IMR-90 (cell line): ENCODE measurements around the gene PPM1J. TPM values are rescaled to one million over a fixed set of nuclear protein-coding genes. Genes with fewer than 3 reads are reported as not detected.

Experiments
- ATAC-seq: fragments of 200-7000 bp; cut with Tn5 transposase; 2 replicates; pipeline ENCODE4 v1.9.1; 2020; ENCODE audit warnings: low read depth, mild to moderate bottlenecking, moderate library complexity
- BruUV-seq: library from RNA; stranded (reverse); fragments of 400-500 nt; replicated peaks from 2 replicates; lab custom pipeline; 2021; lab: Mats Ljungman, UMichigan
- CTCF ChIA-PET: fragments of 300-600 bp; formaldehyde crosslinking; extraction: SDS; loops from one replicate; lab custom pipeline; 2021; ENCODE audit warnings: antibody characterized with exemption; lab: Yijun Ruan, JAX
- POLR2A ChIA-PET: fragments of 300-600 bp; sonication (Branson Sonifier 250); formaldehyde crosslinking; loops from one replicate; lab custom pipeline; 2022; ENCODE audit warnings: antibody characterized with exemption; ENCODE audit not compliant: unreplicated experiment; lab: Charles Lee
- DNase-seq: peaks from one replicate; pipeline ENCODE4 v3.0.0; 2013
- H2AFZ ChIP-seq: replicated peaks from 2 replicates; pipeline ENCODE3; 2013; ENCODE audit warnings: low read length, mild to moderate bottlenecking; ENCODE audit not compliant: poor library complexity
- H2AK5ac ChIP-seq: 2 replicates; pipeline ENCODE4 v1.6.1; 2013; ENCODE audit warnings: low read depth, low read length, inconsistent platforms
- H2AK9ac ChIP-seq: replicated peaks from 2 replicates; pipeline ENCODE3; 2013; ENCODE audit warnings: mild to moderate bottlenecking, low read depth, low read length, moderate library complexity; ENCODE audit not compliant: poor library complexity
- H2BK120ac ChIP-seq: 2 replicates; pipeline ENCODE4 v1.6.1; 2013; ENCODE audit warnings: low read depth, low read length, inconsistent platforms
- H2BK15ac ChIP-seq: 3 replicates; pipeline ENCODE4 v1.6.1; 2013; ENCODE audit warnings: low read depth, low read length, inconsistent platforms
- H2BK20ac ChIP-seq: 2 replicates; pipeline ENCODE4 v1.6.1; 2013; ENCODE audit warnings: low read depth, mild to moderate bottlenecking, inconsistent platforms, low read length, moderate library complexity
- H2BK5ac ChIP-seq: 2 replicates; pipeline ENCODE4 v1.6.1; 2013; ENCODE audit warnings: mild to moderate bottlenecking, low read depth, low read length, inconsistent platforms; ENCODE audit not compliant: poor library complexity, severe bottlenecking
- H3K14ac ChIP-seq: replicated peaks from 2 replicates; pipeline ENCODE4 v1.6.1; 2013; ENCODE audit warnings: low read depth, low read length, inconsistent platforms
- H3K18ac ChIP-seq: 2 replicates; pipeline ENCODE4 v1.6.1; 2013; ENCODE audit warnings: low read depth, low read length, control low read depth
- H3K23ac ChIP-seq: 2 replicates; pipeline ENCODE4 v1.6.1; 2013; ENCODE audit warnings: low read depth, low read length, inconsistent platforms
- H3K27ac ChIP-seq: 2 replicates; pipeline ENCODE4 v1.5.1; 2013; ENCODE audit warnings: mild to moderate bottlenecking, control low read depth, low read length; ENCODE audit not compliant: insufficient read depth
- H3K27me3 ChIP-seq: 2 replicates; pipeline ENCODE4 v1.6.1; 2013; ENCODE audit warnings: low read length; ENCODE audit not compliant: control insufficient read depth, insufficient read depth
- H3K36me3 ChIP-seq: 2 replicates; pipeline ENCODE4 v1.6.1; 2013; ENCODE audit warnings: low read length, mixed read lengths; ENCODE audit not compliant: control insufficient read depth, insufficient read depth
- H3K4ac ChIP-seq: 2 replicates; pipeline ENCODE4 v1.6.1; 2013; ENCODE audit warnings: low read depth, low read length, inconsistent platforms
- H3K4me1 ChIP-seq: 2 replicates; pipeline ENCODE4 v1.6.1; 2013; ENCODE audit warnings: low read length, mixed read lengths; ENCODE audit not compliant: control insufficient read depth, insufficient read depth
- H3K4me2 ChIP-seq: 2 replicates; pipeline ENCODE4 v1.6.1; 2013; ENCODE audit warnings: low read depth, mild to moderate bottlenecking, control low read depth, low read length, moderate library complexity
- H3K4me3 ChIP-seq: 2 replicates; pipeline ENCODE4 v1.5.1; 2013; ENCODE audit warnings: low read depth, mild to moderate bottlenecking, control low read depth, low read length, moderate library complexity; ENCODE audit not compliant: insufficient read depth
- H3K56ac ChIP-seq: 2 replicates; pipeline ENCODE4 v1.6.1; 2013; ENCODE audit warnings: low read length, inconsistent platforms; ENCODE audit not compliant: insufficient read depth; ENCODE audit errors: extremely low read depth
- H3K79me1 ChIP-seq, 2 experiments: 2 replicates each; pipeline ENCODE4 v1.6.1; 2013; ENCODE audit warnings: low read length in 2 of 2, inconsistent platforms in 1 of 2, low read depth in 1 of 2
- H3K9ac ChIP-seq: 2 replicates; pipeline ENCODE4 v1.6.1; 2013; ENCODE audit warnings: low read depth, low read length, control low read depth
- H3K9me1 ChIP-seq: 2 replicates; pipeline ENCODE4 v1.6.1; 2013; ENCODE audit warnings: low read length, inconsistent platforms; ENCODE audit not compliant: insufficient read depth
- H3K9me3 ChIP-seq: 2 replicates; pipeline ENCODE4 v1.6.1; 2013; ENCODE audit warnings: low read length; ENCODE audit not compliant: control insufficient read depth, insufficient read depth
- H4K20me1 ChIP-seq: 2 replicates; pipeline ENCODE4 v1.6.1; 2013; ENCODE audit warnings: low read length, inconsistent platforms; ENCODE audit not compliant: insufficient read depth
- H4K5ac ChIP-seq: 2 replicates; pipeline ENCODE4 v1.6.1; 2013; ENCODE audit warnings: mild to moderate bottlenecking, low read depth, low read length, control low read depth
- H4K8ac ChIP-seq, 2 experiments: 2 replicates each; pipeline ENCODE4 v1.6.1; 2013; ENCODE audit warnings: low read depth in 2 of 2, low read length in 2 of 2, control low read depth in 1 of 2, inconsistent platforms in 1 of 2
- H4K91ac ChIP-seq: 2 replicates; pipeline ENCODE4 v1.6.1; 2013; ENCODE audit warnings: low read depth, low read length, inconsistent platforms; ENCODE audit not compliant: insufficient read depth
- BHLHE40 ChIP-seq: fragments of 150-350 bp; IDR thresholded peaks from 2 replicates; pipeline ENCODE4 v1.6.1; 2016; ENCODE audit warnings: mild to moderate bottlenecking, low read depth, low read length
- CEBPB ChIP-seq: IDR thresholded peaks from 2 replicates; pipeline ENCODE4 v1.6.1; 2012; ENCODE audit warnings: low read depth, low read length, improper control_type of control experiment
- FOS ChIP-seq: fragments of 150-350 bp; IDR thresholded peaks from 2 replicates; pipeline ENCODE4 v1.6.1; 2016; ENCODE audit warnings: low read depth, low read length
- MAZ ChIP-seq: IDR thresholded peaks from 2 replicates; pipeline ENCODE4 v1.6.1; 2012; ENCODE audit warnings: low read depth, mild to moderate bottlenecking, low read length, improper control_type of control experiment, moderate library complexity, borderline replicate concordance
- MXI1 ChIP-seq: IDR thresholded peaks from 2 replicates; pipeline ENCODE4 v1.6.1; 2012; ENCODE audit warnings: low read depth, mild to moderate bottlenecking, low read length, moderate library complexity, borderline replicate concordance
- NFE2L2 ChIP-seq: fragments of 150-350 bp; IDR thresholded peaks from 2 replicates; pipeline ENCODE4 v1.6.1; 2016; ENCODE audit warnings: low read depth, mild to moderate bottlenecking, low read length
- POLR2A ChIP-seq: IDR thresholded peaks from 2 replicates; pipeline ENCODE4 v1.6.1; 2012; ENCODE audit warnings: mild to moderate bottlenecking, low read depth, low read length
- RAD21 ChIP-seq: IDR thresholded peaks from 2 replicates; pipeline ENCODE4 v1.6.1; 2012; ENCODE audit warnings: low read length, improper control_type of control experiment
- RCOR1 ChIP-seq: IDR thresholded peaks from 2 replicates; pipeline ENCODE4 v1.6.1; 2012; ENCODE audit warnings: mild to moderate bottlenecking, low read length, improper control_type of control experiment; ENCODE audit not compliant: insufficient replicate concordance
- RFX5 ChIP-seq: IDR thresholded peaks from 2 replicates; pipeline ENCODE4 v1.8.0; 2012; ENCODE audit warnings: low read depth, mild to moderate bottlenecking, low read length, moderate library complexity
- WGBS, 2 experiments: methylation state at CpG; one replicate each; pipeline versions ENCODE4 v1.1.5 to v1.1.7; 2013; ENCODE audit warnings: missing lambda C conversion rate in 2 of 2; ENCODE audit not compliant: insufficient read length in 1 of 2; ENCODE audit errors: extremely low coverage in 2 of 2; 5-methylcytosine and 5-hydroxymethylcytosine counted together
- dilution Hi-C: fragments of 300-500 bp; cut with HindIII; formaldehyde crosslinking; loops from one replicate; pipeline ENCODE4 v1.14.3; 2018; ENCODE audit warnings: low sequenced_read_pairs; ENCODE audit not compliant: unreplicated experiment
- in situ Hi-C: fragments of 300-500 bp; cut with MboI; formaldehyde crosslinking; loops from 3 replicates; pipeline ENCODE4 v1.14.3; 2019; ENCODE audit warnings: low sequenced_read_pairs, inconsistent platforms, mixed read lengths
- intact Hi-C: fragments of 100-400 bp; cut with micrococcal nuclease; formaldehyde crosslinking; loops from 2 replicates; pipeline ENCODE4 v1.10.0; 2022
- polyA plus RNA-seq, 3 experiments: library from polyadenylated mRNA; depleted of rRNA; stranded (reverse); fragments of >200 nt; gene quantifications; 2 replicates each; pipeline ENCODE4 v1.2.3, GENCODE V29; 2012; ENCODE audit warnings: low replicate concordance in 1 of 3
- total RNA-seq: library from RNA; depleted of rRNA; stranded (reverse); fragments of >200 nt; gene quantifications from 2 replicates; pipeline ENCODE4 v1.2.3, GENCODE V29; 2012
- TF ChIP-seq, protein P1 (sequence below): conservative IDR thresholded peaks from 2 replicates; pipeline ENCODE4 v1.5.1; 2012; ENCODE audit warnings: mild to moderate bottlenecking, low read depth, low read length, improper control_type of control experiment
- TF ChIP-seq, protein P2 (sequence below): fragments of 150-350 bp; IDR thresholded peaks from 2 replicates; pipeline ENCODE4 v1.6.1; 2016; ENCODE audit warnings: low read depth, mild to moderate bottlenecking, low read length, moderate library complexity, borderline replicate concordance

Gene PPM1J
- total and polyA plus RNA-seq, 2 of the 4 experiments (the other 2 are of a cell fraction): 1.8 to 2.4 TPM

DNA sequence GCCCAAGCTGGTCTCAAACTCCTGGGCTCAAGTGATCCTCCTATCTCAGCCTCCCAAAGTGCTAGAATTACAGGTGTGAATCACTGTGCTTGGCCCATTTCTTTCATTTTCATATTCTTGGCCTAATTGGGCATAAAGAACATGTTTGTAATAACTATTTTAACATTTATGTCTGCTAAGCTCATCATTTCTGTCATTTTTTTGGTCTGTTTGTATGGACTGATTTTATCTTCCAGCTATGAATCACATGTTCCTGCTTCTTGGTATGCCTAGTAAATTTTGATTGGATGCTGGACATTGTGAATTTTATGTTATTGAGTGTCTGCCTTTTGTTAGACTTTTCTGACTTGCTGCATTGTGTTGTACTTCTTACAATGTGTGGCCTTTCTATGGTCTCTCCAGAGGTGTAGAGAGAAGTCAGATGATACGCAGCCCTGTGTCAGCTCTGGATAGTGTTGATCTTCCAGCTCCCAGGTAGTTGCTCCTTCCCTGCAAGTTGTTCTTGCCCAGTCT, 39.0 kb upstream of the PPM1J start:
- peaks cover 12% of the 10 kb centered on the region for H3K27me3 ChIP-seq
- no CpG with 5 or more reads among the region's 1 CpG for WGBS, 2 experiments
- no peaks in the 10 kb centered on the region for H3K36me3 ChIP-seq
- H3K9me1 ChIP-seq: no peaks in the 10 kb centered on the region
- TF ChIP-seq RFX5 (no peak), FOS (no peak), MXI1 (no peak), NFE2L2 (no peak), RAD21 (no peak), MAZ (no peak), POLR2A (no peak), BHLHE40 (no peak), RCOR1 (no peak), CEBPB (no peak)
- TF ChIP-seq, protein P1, sequence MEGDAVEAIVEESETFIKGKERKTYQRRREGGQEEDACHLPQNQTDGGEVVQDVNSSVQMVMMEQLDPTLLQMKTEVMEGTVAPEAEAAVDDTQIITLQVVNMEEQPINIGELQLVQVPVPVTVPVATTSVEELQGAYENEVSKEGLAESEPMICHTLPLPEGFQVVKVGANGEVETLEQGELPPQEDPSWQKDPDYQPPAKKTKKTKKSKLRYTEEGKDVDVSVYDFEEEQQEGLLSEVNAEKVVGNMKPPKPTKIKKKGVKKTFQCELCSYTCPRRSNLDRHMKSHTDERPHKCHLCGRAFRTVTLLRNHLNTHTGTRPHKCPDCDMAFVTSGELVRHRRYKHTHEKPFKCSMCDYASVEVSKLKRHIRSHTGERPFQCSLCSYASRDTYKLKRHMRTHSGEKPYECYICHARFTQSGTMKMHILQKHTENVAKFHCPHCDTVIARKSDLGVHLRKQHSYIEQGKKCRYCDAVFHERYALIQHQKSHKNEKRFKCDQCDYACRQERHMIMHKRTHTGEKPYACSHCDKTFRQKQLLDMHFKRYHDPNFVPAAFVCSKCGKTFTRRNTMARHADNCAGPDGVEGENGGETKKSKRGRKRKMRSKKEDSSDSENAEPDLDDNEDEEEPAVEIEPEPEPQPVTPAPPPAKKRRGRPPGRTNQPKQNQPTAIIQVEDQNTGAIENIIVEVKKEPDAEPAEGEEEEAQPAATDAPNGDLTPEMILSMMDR: no peak
- TF ChIP-seq, protein P2, sequence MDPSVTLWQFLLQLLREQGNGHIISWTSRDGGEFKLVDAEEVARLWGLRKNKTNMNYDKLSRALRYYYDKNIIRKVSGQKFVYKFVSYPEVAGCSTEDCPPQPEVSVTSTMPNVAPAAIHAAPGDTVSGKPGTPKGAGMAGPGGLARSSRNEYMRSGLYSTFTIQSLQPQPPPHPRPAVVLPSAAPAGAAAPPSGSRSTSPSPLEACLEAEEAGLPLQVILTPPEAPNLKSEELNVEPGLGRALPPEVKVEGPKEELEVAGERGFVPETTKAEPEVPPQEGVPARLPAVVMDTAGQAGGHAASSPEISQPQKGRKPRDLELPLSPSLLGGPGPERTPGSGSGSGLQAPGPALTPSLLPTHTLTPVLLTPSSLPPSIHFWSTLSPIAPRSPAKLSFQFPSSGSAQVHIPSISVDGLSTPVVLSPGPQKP: no peak
- POLR2A ChIA-PET: interaction anchor here (0.6 kb wide), 1 partner anchor 202 kb away, joined by 3 read pairs; no protein-coding TSS in a partner anchor
- H3K4me2 ChIP-seq: no peak overlapping the region
- DNase-seq: no peak
- H4K20me1 ChIP-seq: no peaks in the 10 kb centered on the region
- H3K4me1 ChIP-seq: no peaks in the 10 kb centered on the region
- H3K27ac ChIP-seq: no peak overlapping the region
- CTCF ChIA-PET: interaction anchor here (1.4 kb wide), 1 partner anchor 36 kb away, joined by 4 read pairs; a partner anchor contains a TSS
- no peak overlapping the region for H2AFZ ChIP-seq
- no peak overlapping the region for H2BK120ac ChIP-seq
- no peak overlapping the region for H3K14ac ChIP-seq
- no peak overlapping the region for H3K18ac ChIP-seq
- H2BK15ac ChIP-seq: no peak overlapping the region
- H4K91ac ChIP-seq: no peak overlapping the region
- BruUV-seq: no TSS peak
- intact Hi-C loops (no loop called here), dilution Hi-C loops (no loop called here), in situ Hi-C loops (no loop called here)
- H3K4me3 ChIP-seq: no peak overlapping the region
- H2AK9ac ChIP-seq: no peak overlapping the region
- H4K8ac ChIP-seq: no peak overlapping the region
- H2BK5ac ChIP-seq: no peak overlapping the region
- H3K23ac ChIP-seq: no peak overlapping the region
- H2BK20ac ChIP-seq: no peak overlapping the region
- H2AK5ac ChIP-seq: no peak overlapping the region
- no peak overlapping the region for H4K5ac ChIP-seq
- H3K4ac ChIP-seq: no peak overlapping the region
- no peak overlapping the region for H3K9ac ChIP-seq
- no peaks in the 10 kb centered on the region for H3K79me1 ChIP-seq
- no peak for ATAC-seq
- no peak overlapping the region for H3K56ac ChIP-seq
- peaks cover 3% of the 10 kb centered on the region; the same call in 1 of the 2 replicates for H3K9me3 ChIP-seq
